Measurements from ENCODE around the gene CFL1.

GRCh38 chr11:65873318-65874156 is 15.6 kb upstream of the CFL1 start:
- TF ChIP-seq CTCF (IDR thresholded peaks at IDR 0.05) = no peak
- peak; percentile 79 to 96 (median 93) for TF ChIP-seq POLR2AphosphoS5 (IDR thresholded peaks at IDR 0.05)
